ENCODE measurements around the gene AGMO. TPM values are rescaled to one million over a fixed set of nuclear protein-coding genes. Genes with fewer than 3 reads are reported as not detected.

The AGMO gene
- total RNA-seq, 1 donor from 2014 or later = 1.4 TPM

- DNase-seq = peak; percentile 72
Observed at GRCh38 chr7:15457990-15458955, 103.5 kb downstream of the AGMO start.

- DNase-seq = no peak
Observed at GRCh38 chr7:15452670-15453069, 109.1 kb downstream of the AGMO start.

- peak; percentile 42 for DNase-seq
Observed at GRCh38 chr7:15446722-15447121, 115.1 kb downstream of the AGMO start.

GRCh38 chr7:15446280-15446679 is 115.5 kb downstream of the AGMO start:
- peak; percentile 74 for DNase-seq

- DNase-seq = no peak
Observed at GRCh38 chr7:15441915-15442314, 119.9 kb downstream of the AGMO start.

GRCh38 chr7:15440482-15440881 is 121.3 kb downstream of the AGMO start:
- DNase-seq = no peak

GRCh38 chr7:15439853-15440252 is 122.0 kb downstream of the AGMO start:
- DNase-seq = no peak

- DNase-seq = no peak
Observed at GRCh38 chr7:15433151-15433550, 128.7 kb downstream of the AGMO start.

- DNase-seq = peak; percentile 27
Observed at GRCh38 chr7:15430911-15431310, 130.9 kb downstream of the AGMO start.

GRCh38 chr7:15430191-15430590 is 131.6 kb downstream of the AGMO start:
- DNase-seq = no peak

- no peak for DNase-seq
Observed at GRCh38 chr7:15424468-15424867, 137.3 kb downstream of the AGMO start.

- peak; percentile 11 for DNase-seq
Observed at GRCh38 chr7:15419596-15419995, 142.2 kb downstream of the AGMO start.

- DNase-seq = peak; percentile 28
Observed at GRCh38 chr7:15418264-15418663, 143.6 kb downstream of the AGMO start.

- DNase-seq = no peak
Observed at GRCh38 chr7:15417341-15417988, 144.3 kb downstream of the AGMO start.

- no peak for DNase-seq
Observed at GRCh38 chr7:15411019-15411418, 150.8 kb downstream of the AGMO start.

- DNase-seq = no peak
Observed at GRCh38 chr7:15407910-15408309, 153.9 kb downstream of the AGMO start.

- DNase-seq = no peak
Observed at GRCh38 chr7:15403751-15404150, 158.1 kb downstream of the AGMO start.

GRCh38 chr7:15403315-15403714 is 158.5 kb downstream of the AGMO start:
- no peak for DNase-seq

- DNase-seq = no peak
Observed at GRCh38 chr7:15402436-15403136, 159.2 kb downstream of the AGMO start.

GRCh38 chr7:15400440-15400839 is 161.4 kb downstream of the AGMO start:
- DNase-seq = no peak

- no peak for DNase-seq
Observed at GRCh38 chr7:15399441-15399840, 162.4 kb downstream of the AGMO start.

- peak; percentile 59 for DNase-seq
Observed at GRCh38 chr7:15397922-15398760, 163.7 kb downstream of the AGMO start.
